Effector CD8-positive, alpha-beta T cell (primary cell): ENCODE measurements around the gene RBMS3.
"Not testable (repeated sequence)": the region's sequence is repeated elsewhere in the genome, so short reads cannot be mapped to it uniquely, and the experiment has no call there.

Experiments used
- DNase-seq: peaks from one replicate; lab custom pipeline; 2025; lab: John Stamatoyannopoulos, UW

RBMS3 gene

GRCh38 chr3:29311795-29312194 is 30.9 kb downstream of the RBMS3 start:
- no peak for DNase-seq

- DNase-seq = no peak
Observed at GRCh38 chr3:29312395-29312794, 31.5 kb downstream of the RBMS3 start.

- no peak for DNase-seq
Observed at GRCh38 chr3:29312960-29313452, 32.1 kb downstream of the RBMS3 start.

GRCh38 chr3:29313981-29314726 is 33.3 kb downstream of the RBMS3 start:
- no peak for DNase-seq

- DNase-seq = no peak
Observed at GRCh38 chr3:29314727-29315088, 33.8 kb downstream of the RBMS3 start.

GRCh38 chr3:29317659-29318173 is 36.8 kb downstream of the RBMS3 start:
- DNase-seq = no peak

- no peak for DNase-seq
Observed at GRCh38 chr3:29318251-29318650, 37.4 kb downstream of the RBMS3 start.

- no peak for DNase-seq
Observed at GRCh38 chr3:29319262-29319661, 38.4 kb downstream of the RBMS3 start.

- no peak for DNase-seq
Observed at GRCh38 chr3:29319798-29320197, 38.9 kb downstream of the RBMS3 start.

GRCh38 chr3:29322586-29322985 is 41.7 kb downstream of the RBMS3 start:
- DNase-seq = no peak

GRCh38 chr3:29324180-29324651 is 43.3 kb downstream of the RBMS3 start:
- DNase-seq = no peak

GRCh38 chr3:29326540-29326939 is 45.7 kb downstream of the RBMS3 start:
- DNase-seq = not testable (repeated sequence)

- no peak for DNase-seq
Observed at GRCh38 chr3:29329986-29330890, 49.4 kb downstream of the RBMS3 start.

GRCh38 chr3:29331035-29331434 is 50.2 kb downstream of the RBMS3 start:
- no peak for DNase-seq

GRCh38 chr3:29331456-29332194 is 50.8 kb downstream of the RBMS3 start:
- no peak for DNase-seq

GRCh38 chr3:29332195-29332637 is 51.3 kb downstream of the RBMS3 start:
- DNase-seq = no peak

- no peak for DNase-seq
Observed at GRCh38 chr3:29333576-29333975, 52.7 kb downstream of the RBMS3 start.

GRCh38 chr3:29334706-29335105 is 53.8 kb downstream of the RBMS3 start:
- no peak for DNase-seq

- no peak for DNase-seq
Observed at GRCh38 chr3:29335438-29335837, 54.6 kb downstream of the RBMS3 start.

- DNase-seq = no peak
Observed at GRCh38 chr3:29335943-29336342, 55.1 kb downstream of the RBMS3 start.

GRCh38 chr3:29337565-29337964 is 56.7 kb downstream of the RBMS3 start:
- no peak for DNase-seq

- DNase-seq = no peak
Observed at GRCh38 chr3:29338377-29338776, 57.5 kb downstream of the RBMS3 start.
